ENCODE results near the gene ARHGAP44. TPM values are rescaled to one million over a fixed set of nuclear protein-coding genes. Genes with fewer than 3 reads are reported as not detected.
A peak's percentile ranks its signal among the peaks of the same experiment; 100 is the strongest.

The ARHGAP44 gene
- total and polyA plus RNA-seq, 9 of the 15 experiments (the other 6 are each of a cell fraction or from before 2014, with no cell fraction given) = 0.01 to 0.68 (median 0.07) TPM; not detected in 1

DNA sequence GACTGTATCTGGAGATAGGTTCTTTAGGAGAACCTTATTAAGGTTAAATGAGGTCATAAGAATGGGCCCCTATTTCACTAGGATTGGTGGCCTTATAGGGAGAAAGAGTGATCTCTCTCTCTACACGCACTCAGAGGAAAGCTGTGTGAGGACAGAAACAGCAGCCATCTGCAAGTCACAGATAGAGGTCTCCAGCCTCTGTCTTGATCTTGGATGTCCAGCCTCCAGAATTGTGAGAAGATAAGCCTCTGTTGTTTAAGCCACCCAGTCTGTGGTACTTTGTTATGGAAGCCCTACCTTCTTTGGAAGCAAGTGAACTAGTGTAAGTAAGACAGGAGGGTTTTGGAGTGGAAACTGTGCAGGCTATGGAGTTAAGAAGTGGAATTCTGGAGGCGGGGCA lies 135.3 kb downstream of the ARHGAP44 start:
- H3K36me3 ChIP-seq (ENCODE audit: control insufficient read depth, insufficient read depth, low read length) = no peaks in the 10 kb centered on the region
- no peaks in the 10 kb centered on the region for H3K27me3 ChIP-seq (ENCODE audit: control insufficient read depth in 2 of 2, insufficient read depth in 2 of 2, low read length in 2 of 2)
- peak; percentile 58 for TF ChIP-seq CBFA2T3 (IDR thresholded peaks at IDR 0.05)
- TF ChIP-seq TAL1 (IDR thresholded peaks at IDR 0.05) = peak; percentile 57; the same call in 1 of the 2 replicates
- no peak for TF ChIP-seq ZNF124 (CRISPR knock-in tag; IDR thresholded peaks at IDR 0.05)
- peak; percentile 54 for TF ChIP-seq CBFA2T2 (conservative IDR thresholded peaks at IDR 0.05)
- no peak for TF ChIP-seq FOXO4 (CRISPR knock-in tag; IDR thresholded peaks at IDR 0.05)
- peak; percentile 27; the same call in 1 of the 2 replicates for TF ChIP-seq NCOR1 (IDR thresholded peaks at IDR 0.05)
- ChIA-PET CTCF (ENCODE audit: low intra/inter-chr PET ratio) (no interaction called here), POLR2A (no interaction called here)
- H3K9ac ChIP-seq (ENCODE audit: insufficient read depth in 1 of 2, low read depth in 2 of 2, low read length in 2 of 2) = no peak overlapping the region
- no peak for FAIRE-seq
- DNase-seq (ENCODE audit: extremely low read depth in 1 of 4, low spot score in 3 of 4) = peak in 1 of 4 experiments; percentile 18
- no peaks in the 10 kb centered on the region; a peak in 1 of 5 replicates for H3K4me1 ChIP-seq (replicated peaks in 1 of 2; ENCODE audit: control insufficient read depth in 2 of 2, insufficient read depth in 2 of 2, low read length in 2 of 2)
- H4K20me1 ChIP-seq (replicated peaks; ENCODE audit: control insufficient read depth, insufficient read depth, low read length) = no peaks in the 10 kb centered on the region
- intact Hi-C loops (cut with micrococcal nuclease) = no loop called here
- WGBS (ENCODE audit: insufficient coverage, low coverage, missing lambda C conversion rate) = 0% methylated on average over 1 of the region's 2 CpGs
- H2AFZ ChIP-seq (ENCODE audit: low read depth, low read length) = no peak overlapping the region
- no peaks in the 10 kb centered on the region for H3K79me2 ChIP-seq (ENCODE audit: control insufficient read depth, insufficient read depth, low read length)
- no peak for ATAC-seq
- no peak overlapping the region for H3K4me3 ChIP-seq
- H3K4me2 ChIP-seq (ENCODE audit: insufficient read depth, low read length) = no peak overlapping the region
- BruUV-seq (replicated peaks) = no TSS peak
- no peak overlapping the region for H3K27ac ChIP-seq (ENCODE audit: extremely low read depth, low read depth, low read length)
- no peaks in the 10 kb centered on the region for H3K9me1 ChIP-seq (ENCODE audit: control insufficient read depth, insufficient read depth, low read length)
- in situ Hi-C loops (cut with MboI) = no loop called here
- H3K9me3 ChIP-seq (replicated peaks; ENCODE audit: control insufficient read depth, insufficient read depth, low read depth, low read length) = no peaks in the 10 kb centered on the region

DNA sequence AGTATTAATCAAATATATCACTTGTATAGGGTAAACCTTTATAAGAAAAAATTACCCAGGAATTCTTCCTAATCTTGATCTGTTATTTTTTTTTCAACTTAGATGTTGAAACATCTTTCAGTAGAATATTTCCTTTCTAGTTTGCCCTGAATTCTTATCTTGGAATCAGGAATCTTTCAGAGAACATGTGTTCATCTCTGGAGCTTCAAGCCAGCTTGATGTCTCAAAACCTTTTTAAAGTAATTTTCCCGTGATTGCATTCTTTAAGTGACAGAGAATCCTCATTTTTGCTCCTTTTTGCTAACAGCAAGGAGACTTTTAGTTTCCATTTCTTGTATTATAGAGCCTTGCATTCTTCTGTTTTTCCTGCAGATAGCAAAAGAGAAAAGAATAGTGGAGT lies 137.7 kb downstream of the ARHGAP44 start:
- no peak overlapping the region for H3K9ac ChIP-seq (ENCODE audit: insufficient read depth in 1 of 2, low read depth in 2 of 2, low read length in 2 of 2)
- 0% methylated on average over 1 of the region's 1 CpG for WGBS (ENCODE audit: insufficient coverage, low coverage, missing lambda C conversion rate)
- no peak overlapping the region for H3K4me2 ChIP-seq (ENCODE audit: insufficient read depth, low read length)
- DNase-seq (ENCODE audit: extremely low read depth in 1 of 4, low spot score in 3 of 4) = no peak
- no peak overlapping the region for H3K27ac ChIP-seq (ENCODE audit: extremely low read depth, low read depth, low read length)
- no peak for FAIRE-seq
- H3K36me3 ChIP-seq (ENCODE audit: control insufficient read depth, insufficient read depth, low read length) = no peaks in the 10 kb centered on the region
- no TSS peak for BruUV-seq (replicated peaks)
- TF ChIP-seq POLR2H (tag; IDR thresholded peaks at IDR 0.05; ENCODE audit: low read depth) (no peak), MAFK (IDR thresholded peaks at IDR 0.05; ENCODE audit: low read length) (no peak)
- H3K9me3 ChIP-seq (replicated peaks; ENCODE audit: control insufficient read depth, insufficient read depth, low read depth, low read length) = no peaks in the 10 kb centered on the region
- intact Hi-C loops (cut with micrococcal nuclease) (no loop called here), in situ Hi-C loops (cut with MboI) (no loop called here)
- H2AFZ ChIP-seq (ENCODE audit: low read depth, low read length) = no peak overlapping the region
- no peak for ATAC-seq
- no peaks in the 10 kb centered on the region for H3K9me1 ChIP-seq (ENCODE audit: control insufficient read depth, insufficient read depth, low read length)
- H3K4me1 ChIP-seq (replicated peaks in 1 of 2; ENCODE audit: control insufficient read depth in 2 of 2, insufficient read depth in 2 of 2, low read length in 2 of 2) = no peaks in the 10 kb centered on the region; a peak in 1 of 5 replicates
- no peaks in the 10 kb centered on the region for H3K27me3 ChIP-seq (ENCODE audit: control insufficient read depth in 2 of 2, insufficient read depth in 2 of 2, low read length in 2 of 2)
- CTCF ChIA-PET (ENCODE audit: low intra/inter-chr PET ratio) = no interaction called here
- H4K20me1 ChIP-seq (replicated peaks; ENCODE audit: control insufficient read depth, insufficient read depth, low read length) = no peaks in the 10 kb centered on the region
- no peak overlapping the region for H3K4me3 ChIP-seq
- POLR2A ChIA-PET = no interaction called here
- no peaks in the 10 kb centered on the region for H3K79me2 ChIP-seq (ENCODE audit: control insufficient read depth, insufficient read depth, low read length)

Measured in K562 (cell line).